NCI-H1436 treated with DMSO at 0.1 percent for 48 hours (cell line): ENCODE data around the gene TPCN1.

Source experiments
- DNase-seq: peaks from one replicate; lab custom pipeline; 2025; lab: John Stamatoyannopoulos, UW

TPCN1 gene

GRCh38 chr12:113340061-113340460 lies 118.8 kb downstream of the TPCN1 start:
- DNase-seq: no peak

- DNase-seq: no peak
These were observed 120.3 kb downstream of the TPCN1 start for GRCh38 chr12:113341535-113341934.

GRCh38 chr12:113345318-113345717 lies 124.1 kb downstream of the TPCN1 start:
- DNase-seq: no peak

GRCh38 chr12:113346353-113346752 lies 125.1 kb downstream of the TPCN1 start:
- DNase-seq: no peak

GRCh38 chr12:113347107-113347506 lies 125.8 kb downstream of the TPCN1 start:
- no peak for DNase-seq

- no peak for DNase-seq
These were observed 126.6 kb downstream of the TPCN1 start for GRCh38 chr12:113347892-113348291.
